AG09309 (cell line): Measurements from ENCODE around the gene ZNF326.

Source experiments
- DNase-seq: peaks from one replicate; pipeline ENCODE4 v3.0.0-alpha.2; 2010; ENCODE audit warnings: low read depth
- H3K4me3 ChIP-seq: 2 replicates; pipeline ENCODE4 v1.5.1; 2011; ENCODE audit warnings: mild to moderate bottlenecking, low read depth, low read length, moderate library complexity; ENCODE audit not compliant: control insufficient read depth
- TF ChIP-seq, protein P1 (sequence below): IDR thresholded peaks from 2 replicates; pipeline ENCODE4 v1.5.1; 2011; ENCODE audit warnings: mild to moderate bottlenecking, low read depth, low read length, inconsistent platforms; ENCODE audit not compliant: insufficient read depth, control insufficient read depth; ENCODE audit errors: missing control alignments

Gene ZNF326

DNA sequence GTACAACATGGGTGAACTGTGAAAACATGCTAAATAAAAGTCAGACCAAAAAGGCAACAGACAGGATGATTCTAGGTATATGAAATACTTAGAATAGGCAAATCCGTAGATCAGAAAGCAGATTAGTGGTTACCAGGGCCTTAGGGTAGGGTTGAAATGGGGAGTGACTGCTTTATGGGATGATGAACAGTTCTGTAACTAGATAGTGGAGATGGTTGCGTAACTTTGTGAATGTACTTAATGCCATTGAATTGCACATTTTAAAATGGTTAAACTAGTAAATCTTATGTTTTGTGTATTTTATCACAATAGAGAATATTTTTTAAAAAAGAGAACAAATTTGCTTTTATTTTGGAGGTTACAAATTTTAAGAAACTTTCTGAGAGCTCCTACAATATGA is 17.4 kb downstream of the ZNF326 start:
- TF ChIP-seq, protein P1, sequence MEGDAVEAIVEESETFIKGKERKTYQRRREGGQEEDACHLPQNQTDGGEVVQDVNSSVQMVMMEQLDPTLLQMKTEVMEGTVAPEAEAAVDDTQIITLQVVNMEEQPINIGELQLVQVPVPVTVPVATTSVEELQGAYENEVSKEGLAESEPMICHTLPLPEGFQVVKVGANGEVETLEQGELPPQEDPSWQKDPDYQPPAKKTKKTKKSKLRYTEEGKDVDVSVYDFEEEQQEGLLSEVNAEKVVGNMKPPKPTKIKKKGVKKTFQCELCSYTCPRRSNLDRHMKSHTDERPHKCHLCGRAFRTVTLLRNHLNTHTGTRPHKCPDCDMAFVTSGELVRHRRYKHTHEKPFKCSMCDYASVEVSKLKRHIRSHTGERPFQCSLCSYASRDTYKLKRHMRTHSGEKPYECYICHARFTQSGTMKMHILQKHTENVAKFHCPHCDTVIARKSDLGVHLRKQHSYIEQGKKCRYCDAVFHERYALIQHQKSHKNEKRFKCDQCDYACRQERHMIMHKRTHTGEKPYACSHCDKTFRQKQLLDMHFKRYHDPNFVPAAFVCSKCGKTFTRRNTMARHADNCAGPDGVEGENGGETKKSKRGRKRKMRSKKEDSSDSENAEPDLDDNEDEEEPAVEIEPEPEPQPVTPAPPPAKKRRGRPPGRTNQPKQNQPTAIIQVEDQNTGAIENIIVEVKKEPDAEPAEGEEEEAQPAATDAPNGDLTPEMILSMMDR, result no peak
- H3K4me3 ChIP-seq, result no peak overlapping the region
- DNase-seq, result no peak

DNA sequence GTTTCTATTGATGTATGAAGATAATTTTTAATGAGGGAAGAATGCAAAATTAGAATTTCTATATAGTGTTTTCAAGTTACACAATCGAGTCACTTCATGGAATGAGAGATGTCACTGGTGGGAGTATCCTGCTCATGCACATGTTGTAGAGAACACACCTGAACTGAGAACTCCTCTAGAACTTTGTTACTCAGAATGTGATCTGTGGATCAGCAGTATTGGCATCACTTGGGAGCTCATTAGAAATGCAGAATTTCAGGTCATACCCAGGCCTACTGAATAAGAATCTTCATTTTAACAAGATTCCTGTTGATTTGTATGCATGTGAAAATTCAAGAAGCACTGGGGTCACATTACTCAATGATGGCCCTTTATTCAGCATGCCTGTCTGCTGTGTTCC is 28.8 kb downstream of the ZNF326 start:
- TF ChIP-seq, protein P1, result no peak
- H3K4me3 ChIP-seq, result no peak overlapping the region
- DNase-seq, result no peak

DNA sequence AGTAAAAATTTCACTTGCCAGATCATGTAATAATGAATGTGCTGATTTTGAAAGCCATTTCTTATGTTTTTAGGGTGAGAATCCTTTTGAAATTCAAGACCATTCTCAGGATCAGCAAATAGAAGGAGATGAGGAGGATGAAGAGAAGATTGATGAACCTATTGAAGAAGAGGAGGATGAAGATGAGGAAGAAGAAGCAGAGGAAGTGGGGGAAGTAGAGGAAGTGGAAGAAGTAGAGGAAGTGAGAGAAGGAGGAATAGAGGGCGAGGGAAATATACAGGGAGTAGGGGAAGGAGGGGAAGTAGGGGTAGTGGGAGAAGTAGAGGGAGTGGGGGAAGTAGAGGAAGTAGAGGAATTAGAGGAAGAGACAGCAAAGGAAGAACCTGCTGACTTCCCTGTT is 32.4 kb downstream of the ZNF326 start:
- TF ChIP-seq, protein P1, result no peak
- DNase-seq, result no peak
- no peak overlapping the region for H3K4me3 ChIP-seq

DNA sequence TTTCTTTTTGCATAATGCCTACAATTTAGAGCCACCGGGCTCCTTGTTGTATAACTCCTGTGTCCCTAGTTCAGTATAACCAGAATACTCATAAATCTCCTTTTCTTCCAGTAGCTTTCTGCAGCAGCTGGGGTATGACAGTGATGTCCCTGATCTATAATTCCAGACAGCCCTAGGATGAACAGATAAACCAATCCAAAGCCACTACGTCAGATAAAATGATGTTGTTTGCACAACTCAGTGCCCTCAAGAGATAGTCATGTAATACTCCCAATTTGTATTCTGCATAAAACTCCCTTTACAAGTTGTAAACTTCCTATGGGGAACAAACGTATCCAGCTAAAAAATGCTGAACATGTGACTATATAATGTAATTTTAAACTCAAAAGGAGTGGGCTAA is 44.7 kb downstream of the ZNF326 start:
- DNase-seq, result no peak
- no peak overlapping the region for H3K4me3 ChIP-seq
- TF ChIP-seq, protein P1, result no peak

DNA sequence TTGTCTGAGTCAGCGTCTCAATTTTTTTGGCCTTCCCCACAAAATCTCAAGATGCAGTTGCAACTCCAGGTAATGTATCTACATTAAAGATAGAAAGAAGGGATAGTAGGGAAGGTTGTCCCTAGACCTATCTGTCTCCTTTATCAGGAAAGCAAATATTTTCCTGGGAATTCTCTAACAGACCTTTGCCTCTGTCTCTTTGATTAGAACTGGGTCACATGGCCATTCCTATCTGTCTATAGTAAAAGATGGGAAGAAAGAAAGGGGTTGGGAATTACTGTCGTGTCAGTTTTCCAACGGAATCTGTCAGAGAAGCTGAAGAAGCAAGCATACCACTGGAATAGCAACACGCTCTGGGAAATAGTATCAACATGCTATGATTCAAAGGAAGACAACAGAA is 48.7 kb downstream of the ZNF326 start:
- TF ChIP-seq, protein P1, result no peak
- DNase-seq, result no peak
- H3K4me3 ChIP-seq, result no peak overlapping the region

DNA sequence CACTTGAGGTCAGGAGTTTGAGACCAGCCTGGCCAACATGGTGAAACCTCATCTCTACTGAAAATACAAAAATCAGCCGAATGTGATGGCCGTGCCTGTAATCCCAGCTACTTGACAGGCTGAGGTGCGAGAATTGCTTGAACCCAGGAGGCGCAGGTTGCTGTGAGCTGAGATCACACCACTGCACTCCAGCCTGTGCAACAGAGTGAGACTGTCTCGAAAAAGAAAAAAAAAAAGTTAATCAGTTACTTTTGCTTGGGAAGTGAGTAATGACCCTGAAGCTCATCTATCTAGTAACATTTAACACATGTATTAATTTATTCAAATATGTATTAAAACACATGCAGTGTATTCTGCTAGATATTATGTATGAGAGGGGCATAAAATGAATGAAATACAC is 49.4 kb downstream of the ZNF326 start:
- DNase-seq, result no peak
- no peak overlapping the region for H3K4me3 ChIP-seq
- TF ChIP-seq, protein P1, result no peak
